ENCODE measurements around the gene GPR4.
A peak's percentile ranks its signal among the peaks of the same experiment; 100 is the strongest.
"Not testable (repeated sequence)": the region's sequence is repeated elsewhere in the genome, so short reads cannot be mapped to it uniquely, and the experiment has no call there.

GPR4 gene

DNA sequence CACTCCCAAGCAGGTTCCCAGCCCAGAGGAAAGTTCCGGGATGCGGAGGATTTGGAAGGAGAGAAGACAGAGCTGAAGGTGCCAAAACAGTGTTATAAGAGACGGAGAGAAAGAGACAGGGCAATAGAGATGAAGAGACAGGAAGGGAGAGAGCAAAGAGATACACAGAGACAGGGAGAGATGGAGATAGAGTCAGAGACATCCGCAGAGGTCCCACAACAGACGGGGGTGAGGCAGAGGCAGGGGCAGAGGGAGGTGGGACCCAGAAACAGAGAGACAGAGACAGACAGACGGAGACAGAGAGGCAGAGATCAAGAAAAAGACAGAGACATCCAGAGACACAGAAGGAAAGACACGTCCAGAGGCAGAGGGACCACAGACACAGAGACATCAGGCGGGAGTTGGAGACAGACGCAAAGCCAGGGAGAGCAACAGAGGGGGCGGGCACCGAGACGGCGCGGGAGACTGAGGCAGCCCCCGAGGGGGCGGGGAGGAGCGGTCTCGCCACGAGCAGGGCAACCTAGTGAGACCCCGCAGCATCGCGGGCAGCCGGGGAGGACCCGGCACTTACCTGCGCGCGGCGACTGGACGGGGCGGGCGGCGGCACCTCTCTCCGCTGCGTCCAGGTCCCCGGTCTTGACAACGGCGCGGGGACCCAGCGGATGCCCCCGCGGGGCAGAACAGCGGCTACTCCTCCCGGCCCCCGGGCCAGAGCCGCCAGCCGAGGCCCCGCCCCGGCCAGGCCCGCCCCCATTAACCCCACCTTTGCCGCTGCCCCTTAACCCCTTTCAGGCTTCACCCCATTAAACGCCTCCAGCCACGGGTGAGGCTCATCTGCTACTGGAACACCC lies at the start of gene GPR4:
Gene GPR4 (minus strand): TSS at position 689 of the 851 bp plus-strand sequence. CDS start 10,346 bp downstream, outside the sequence.
- DNase-seq (ENCODE audit: low read depth) = no peak

DNA sequence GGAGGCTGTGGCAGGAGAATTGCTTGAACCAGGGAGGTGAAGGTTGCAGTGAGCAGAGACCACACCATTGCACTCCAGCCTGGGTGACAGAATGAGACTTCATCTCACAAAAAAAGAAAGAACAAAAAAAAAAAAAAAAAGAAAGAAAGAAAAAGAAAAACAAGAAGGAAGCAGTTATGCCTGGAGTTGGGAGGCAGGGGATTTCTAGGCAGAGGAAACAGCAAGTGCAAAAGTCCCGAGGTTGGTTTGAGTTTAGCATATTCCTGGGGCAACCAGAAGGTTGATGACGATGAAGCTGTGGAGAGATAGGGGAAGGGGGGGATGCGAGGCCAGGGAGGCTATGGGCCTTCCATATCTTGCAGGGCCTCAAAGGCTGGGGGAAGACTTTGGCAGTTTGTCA lies 48.7 kb upstream of the GPR4 start:
- no peak for DNase-seq (ENCODE audit: low read depth)

DNA sequence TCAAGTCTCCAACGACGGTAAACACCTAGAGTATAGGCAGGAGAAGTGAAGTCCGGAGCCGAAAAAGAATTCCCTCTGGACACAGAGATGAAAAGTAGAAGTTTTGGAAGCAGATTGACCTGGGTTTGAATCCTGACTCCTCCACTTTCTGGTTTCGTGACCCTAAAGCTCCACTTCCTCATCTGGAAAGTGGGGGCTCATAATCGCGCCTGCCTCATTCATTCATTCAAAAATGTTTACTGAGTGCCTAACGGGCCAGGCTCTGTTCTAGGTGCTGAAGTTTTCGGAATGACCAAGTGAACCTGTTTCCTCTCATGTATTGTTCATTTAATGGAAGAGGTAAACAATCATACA lies 44.3 kb upstream of the GPR4 start:
- no peak for DNase-seq (ENCODE audit: low read depth)

DNA sequence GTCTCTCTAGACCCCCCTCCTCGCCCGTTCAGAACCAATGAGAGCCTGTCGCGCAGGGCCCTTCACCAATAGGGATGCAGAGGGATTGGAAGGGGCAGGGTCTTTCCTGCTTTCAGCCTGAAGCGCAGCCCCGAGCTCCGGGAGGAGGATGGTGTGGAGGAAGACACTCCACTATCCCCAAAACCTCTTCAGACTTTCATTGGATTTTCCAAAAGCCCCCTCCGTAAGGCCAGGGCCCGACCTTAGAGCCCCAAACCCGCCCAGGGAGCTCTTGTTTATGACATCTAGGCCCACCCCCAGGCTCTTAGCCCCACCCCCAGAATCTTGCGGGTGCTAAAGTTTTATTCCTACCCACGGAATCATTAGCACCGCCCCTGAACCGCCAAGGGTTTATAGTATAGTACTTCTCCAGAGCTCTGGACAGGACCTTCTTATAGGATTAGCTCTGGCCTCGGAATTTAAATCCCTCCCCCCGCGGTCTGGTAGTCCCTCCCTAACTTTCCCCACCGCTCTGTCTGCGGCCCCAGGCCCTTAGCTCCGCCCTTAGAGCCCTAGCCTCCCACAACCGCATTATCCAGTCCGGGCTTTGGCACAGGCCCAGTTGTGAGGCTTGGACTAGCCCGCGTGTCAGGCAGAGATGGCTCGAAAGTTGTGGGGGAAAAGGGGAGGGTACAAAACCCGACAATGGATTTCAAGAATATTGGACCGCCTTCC lies 43.8 kb upstream of the GPR4 start:
- DNase-seq (ENCODE audit: low read depth) = peak; percentile 49

DNA sequence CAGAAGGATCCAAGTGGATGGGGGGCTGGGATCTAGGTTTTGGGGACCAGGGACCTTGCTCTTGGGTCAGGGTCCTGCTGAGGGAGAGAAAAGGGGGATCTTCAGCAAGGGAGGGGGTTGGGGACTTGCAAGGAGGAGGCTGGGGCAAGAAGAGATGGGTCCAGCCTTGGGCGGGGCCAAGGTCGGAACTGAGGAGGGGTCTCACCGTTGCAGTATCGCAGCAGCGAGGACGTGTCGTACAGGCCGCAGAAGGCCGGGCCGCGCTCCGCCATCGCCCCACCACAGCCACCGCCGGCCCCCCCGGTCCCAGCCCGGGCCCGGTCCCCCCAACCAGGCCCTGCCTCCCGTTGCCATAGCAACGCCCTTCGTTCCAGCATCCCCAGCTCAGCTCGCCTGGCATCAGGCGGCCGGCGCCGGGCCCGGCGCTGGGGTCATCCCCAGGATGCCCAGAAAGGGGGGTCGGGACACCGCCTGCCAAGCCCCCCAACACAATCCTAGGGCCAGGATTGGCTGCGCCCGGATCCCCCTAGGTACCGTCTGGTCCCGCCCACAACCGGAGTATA lies 43.1 kb upstream of the GPR4 start:
- DNase-seq (ENCODE audit: low read depth) = no peak

DNA sequence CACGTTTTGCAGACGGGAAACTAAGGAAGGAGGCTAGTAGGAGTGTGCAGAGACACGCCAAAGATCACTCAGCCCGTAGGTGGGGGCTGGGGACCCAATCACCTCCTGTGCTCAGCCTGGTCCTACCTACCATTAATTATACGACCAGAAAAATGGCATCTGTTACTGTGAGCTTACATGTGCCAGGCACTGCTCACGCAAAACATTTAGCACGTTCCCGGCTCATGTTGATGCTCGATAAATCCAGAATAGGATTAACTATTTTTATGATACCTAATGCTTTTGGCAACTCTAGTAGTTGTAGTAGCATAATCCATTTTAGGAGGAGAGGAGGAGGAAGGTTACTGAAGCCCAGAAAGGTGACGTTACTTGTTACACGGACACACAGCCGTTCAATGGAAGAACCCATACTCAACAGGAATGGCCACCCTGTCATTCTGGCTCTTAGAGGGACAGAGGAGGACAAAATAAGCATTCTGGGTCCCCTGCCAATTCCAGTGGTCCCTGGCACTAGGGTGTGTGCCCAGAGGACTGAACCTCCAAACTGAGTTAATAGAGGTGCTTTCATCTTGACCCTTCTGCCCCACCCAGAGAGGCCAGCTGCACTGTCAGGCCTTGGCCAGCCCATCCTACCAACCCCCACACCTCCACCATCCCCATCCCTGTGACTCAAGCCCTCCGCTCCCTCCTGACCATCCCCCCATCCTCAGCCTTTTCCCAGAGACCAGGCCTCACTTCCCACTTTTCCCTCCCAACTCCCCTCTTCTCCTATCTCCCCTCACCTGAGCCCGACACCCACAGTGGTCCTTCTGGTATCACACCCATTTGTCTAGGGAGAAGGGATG lies 42.1 kb upstream of the GPR4 start:
- no peak for DNase-seq (ENCODE audit: low read depth)

DNA sequence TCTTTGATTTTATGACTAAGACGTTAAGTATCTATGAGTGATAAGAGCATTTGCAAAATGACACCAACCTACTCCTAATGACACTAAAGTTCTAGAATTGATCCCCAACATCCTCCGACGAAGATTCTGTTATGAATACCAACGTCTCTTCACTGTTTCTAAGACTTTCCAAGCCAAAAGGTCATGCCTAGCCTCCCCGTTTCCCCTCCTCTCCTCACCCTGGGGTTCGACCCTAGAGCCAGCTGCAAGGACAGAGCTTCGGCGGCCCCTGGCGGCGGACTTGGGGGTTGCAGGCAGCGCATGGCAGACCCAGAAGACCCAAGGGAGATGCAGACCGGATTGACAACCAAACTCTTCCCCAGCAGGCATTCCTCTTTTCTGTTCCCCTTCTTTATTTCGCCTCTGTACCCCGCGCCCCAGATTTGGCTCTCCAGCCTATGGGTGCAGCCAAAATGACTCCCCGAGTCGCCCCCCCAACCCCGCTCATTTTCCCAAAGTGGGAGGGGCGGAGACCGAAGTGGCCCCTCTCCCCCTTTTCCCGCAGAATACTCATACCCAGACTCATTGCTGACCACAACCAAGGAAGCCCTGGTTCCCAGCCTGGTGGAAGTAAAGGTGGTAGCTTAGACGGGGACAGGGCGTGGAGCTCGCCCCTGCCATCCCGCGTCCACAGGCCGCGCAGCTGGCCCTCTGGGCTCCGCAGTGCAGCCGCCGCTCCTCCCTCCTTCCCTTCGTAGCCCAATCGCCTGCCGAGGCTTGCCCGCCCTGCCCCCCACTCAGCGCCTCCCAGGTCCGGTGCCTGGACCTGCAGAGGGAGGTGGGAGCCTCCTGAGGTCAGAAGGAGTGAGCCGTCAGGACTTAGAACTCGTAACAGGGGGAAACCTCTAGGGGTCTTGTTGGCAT lies 41.3 kb upstream of the GPR4 start:
- peak; percentile 84 for DNase-seq (ENCODE audit: low read depth)

DNA sequence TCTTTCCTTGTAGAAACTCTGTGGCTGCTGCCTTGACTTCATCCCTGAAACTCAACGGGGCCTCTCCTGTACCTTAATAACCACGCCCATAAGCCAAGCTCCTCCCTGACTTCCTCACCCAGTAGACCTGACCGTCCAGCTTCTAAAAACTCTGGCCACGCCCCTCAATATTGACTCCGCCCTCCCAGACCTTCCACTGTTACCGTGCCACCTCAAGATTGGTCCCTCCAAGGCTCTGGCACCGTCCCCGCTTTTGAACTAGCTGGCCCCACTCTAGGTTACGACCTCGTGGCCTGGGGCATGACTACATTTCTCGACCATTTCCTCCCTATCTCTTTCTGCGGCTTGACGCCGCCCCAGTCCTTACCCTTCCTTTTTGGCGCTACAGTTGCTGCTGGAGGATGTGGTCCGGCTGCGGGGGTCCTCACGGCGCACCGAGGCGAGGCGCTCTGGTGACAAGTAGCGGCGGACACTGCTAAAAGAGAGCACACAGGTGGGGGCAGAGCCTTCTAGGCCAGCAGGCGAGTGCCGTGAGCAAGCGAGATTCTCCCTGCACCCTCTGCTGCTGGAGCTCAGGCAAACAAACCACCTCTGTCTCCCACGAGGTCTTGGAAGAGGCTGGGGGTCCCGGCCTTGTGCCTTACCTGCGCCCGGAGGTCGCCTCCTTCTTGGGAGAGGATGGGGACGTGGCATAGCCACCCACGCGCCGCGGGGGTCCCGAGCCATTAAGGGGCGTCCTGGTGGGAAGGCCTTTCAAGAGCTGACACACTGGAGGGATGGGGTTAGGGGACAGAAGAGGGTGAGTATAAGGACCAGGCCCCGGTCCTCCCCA lies 39.5 kb upstream of the GPR4 start:
- peak; percentile 42 for DNase-seq (ENCODE audit: low read depth)

DNA sequence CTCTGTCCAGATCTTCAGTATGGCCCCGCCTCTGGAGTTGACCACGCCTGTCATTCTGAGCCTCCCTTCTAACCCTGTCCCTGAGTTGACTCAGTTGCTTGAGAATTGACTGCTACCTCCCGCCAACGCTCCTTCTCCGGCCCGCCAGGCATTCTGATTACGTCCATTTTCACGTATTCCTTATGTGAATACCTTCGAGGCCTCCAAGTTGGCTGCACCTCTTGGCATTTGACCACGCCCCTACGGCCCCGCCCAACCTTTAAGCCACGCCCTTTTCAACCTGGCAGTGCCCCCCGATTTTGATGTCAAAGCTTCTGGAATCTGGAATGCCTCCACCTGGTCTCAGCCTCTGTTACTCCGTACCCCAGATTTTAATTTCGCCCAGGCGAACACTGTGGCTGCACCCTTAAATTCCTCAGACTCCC lies 38.8 kb upstream of the GPR4 start:
- DNase-seq (ENCODE audit: low read depth) = no peak

DNA sequence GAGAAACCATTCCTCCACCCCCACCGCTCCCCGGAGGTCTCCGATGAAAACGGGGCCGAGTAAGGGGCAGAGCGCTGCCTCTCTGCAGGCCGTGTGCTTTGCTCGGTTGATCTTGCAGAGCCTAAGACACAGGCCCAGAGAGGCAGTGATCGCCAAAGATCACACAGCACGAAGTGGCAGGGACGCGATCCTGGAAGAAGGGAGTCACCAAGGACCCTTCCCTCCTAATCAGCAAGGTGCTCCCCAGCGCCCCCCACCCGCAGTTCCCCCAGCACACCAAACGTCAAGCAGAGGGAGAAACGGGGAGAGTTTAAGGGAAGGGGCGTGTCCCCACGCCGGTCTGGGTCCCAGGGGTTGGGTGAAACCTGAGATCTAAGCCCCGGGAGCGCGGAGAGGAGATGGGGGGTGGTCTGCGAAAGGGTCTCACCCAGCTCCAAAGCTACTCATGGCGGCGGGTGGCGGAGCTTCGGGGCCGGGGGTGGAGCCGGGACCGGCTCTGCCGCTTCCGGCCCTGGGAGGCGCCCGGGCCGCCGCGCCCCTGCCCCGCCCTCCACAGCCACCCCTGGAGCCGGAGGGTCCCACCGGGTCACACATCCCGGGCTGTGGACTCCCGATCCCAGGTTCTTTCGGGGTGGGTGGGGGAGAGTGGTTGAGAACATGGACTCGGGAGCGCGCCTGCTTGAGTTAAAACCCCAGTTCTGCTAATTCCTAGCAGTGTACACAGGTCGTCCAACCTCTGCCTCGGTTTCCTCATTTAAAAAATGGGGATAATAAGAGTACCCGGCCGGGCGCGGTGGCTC lies 37.1 kb upstream of the GPR4 start, which contains the start of gene EML2:
Gene EML2 (minus strand): TSS at position 468 of the 800 bp plus-strand sequence. CDS start 21 bp downstream, at position 447.
- DNase-seq (ENCODE audit: low read depth) = peak; percentile 18

DNA sequence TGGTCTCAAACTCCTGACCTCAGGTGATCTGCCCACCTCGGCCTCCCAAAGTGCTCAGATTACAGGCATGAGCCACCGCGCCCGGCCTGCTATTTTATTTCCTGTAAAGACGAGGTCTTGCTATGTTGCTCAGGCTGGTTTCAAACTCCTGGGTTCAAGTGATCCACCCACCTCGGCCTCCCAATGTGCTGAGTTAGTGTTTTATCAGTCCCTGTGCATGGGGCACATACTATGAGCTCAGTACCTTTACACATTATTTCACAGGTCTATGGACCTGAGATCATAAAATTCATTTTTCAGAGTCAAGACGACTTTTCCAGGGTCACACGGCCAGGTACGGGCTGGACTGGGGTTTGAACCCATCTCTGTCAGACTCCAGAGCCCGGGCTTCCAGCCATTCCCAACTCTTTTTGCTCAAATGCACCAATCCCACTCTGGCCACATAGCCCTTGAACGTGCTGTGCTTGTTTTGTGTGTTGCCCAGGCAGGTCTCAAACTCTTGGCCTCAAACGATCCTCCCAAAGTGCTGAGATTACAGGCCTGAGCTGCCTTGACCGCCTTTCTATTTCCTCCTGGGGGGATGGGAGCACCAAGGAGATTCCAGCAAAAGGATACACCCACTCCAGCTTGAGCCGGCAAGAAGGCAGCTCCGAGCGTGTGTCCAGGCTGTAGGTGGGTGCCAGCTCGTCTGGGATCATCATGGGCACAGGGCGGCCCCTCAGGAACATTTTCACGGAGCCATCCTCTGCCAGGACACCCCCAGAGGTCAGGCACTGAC lies 36.1 kb upstream of the GPR4 start:
- no peak for DNase-seq (ENCODE audit: low read depth)

DNA sequence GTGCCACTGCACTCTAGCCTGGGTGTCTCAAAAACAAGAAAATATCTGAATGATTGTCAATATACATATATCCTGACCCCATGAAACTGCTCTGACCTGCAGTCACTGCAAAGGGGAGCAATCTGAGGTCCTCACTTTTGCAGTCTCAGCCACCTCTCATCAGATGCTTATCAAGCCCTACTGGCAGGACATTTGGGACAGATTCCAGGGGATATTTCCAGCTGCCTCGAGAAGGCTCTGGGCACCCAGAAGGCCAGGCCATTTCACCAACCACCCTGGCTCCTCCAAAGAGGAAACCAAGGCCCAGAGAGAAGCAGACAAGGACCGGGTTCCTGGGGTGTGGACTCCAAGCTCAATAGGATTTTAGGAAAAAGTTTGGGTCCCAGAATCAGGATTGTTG lies 34.9 kb upstream of the GPR4 start:
- no peak for DNase-seq (ENCODE audit: low read depth)

DNA sequence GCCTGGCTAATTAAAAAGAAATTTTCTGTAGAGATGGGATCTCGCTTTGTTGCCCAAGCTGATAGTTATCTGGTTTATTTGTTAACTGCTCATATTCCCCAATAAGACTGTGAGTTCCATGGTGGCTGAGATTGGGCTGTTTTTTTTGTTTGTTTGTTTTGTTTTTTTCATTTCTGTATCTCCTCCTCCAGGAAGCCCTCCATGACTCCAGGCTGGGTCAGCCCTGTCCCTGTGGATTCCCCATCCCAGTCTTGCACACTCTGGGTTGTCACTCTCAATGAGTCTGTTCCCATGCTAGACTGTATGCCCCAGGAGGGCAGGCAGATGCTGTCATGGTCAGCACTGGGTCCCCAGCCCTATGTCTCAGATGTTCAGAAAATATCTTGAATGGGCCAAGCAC lies 34.3 kb upstream of the GPR4 start:
- no peak for DNase-seq (ENCODE audit: low read depth)

DNA sequence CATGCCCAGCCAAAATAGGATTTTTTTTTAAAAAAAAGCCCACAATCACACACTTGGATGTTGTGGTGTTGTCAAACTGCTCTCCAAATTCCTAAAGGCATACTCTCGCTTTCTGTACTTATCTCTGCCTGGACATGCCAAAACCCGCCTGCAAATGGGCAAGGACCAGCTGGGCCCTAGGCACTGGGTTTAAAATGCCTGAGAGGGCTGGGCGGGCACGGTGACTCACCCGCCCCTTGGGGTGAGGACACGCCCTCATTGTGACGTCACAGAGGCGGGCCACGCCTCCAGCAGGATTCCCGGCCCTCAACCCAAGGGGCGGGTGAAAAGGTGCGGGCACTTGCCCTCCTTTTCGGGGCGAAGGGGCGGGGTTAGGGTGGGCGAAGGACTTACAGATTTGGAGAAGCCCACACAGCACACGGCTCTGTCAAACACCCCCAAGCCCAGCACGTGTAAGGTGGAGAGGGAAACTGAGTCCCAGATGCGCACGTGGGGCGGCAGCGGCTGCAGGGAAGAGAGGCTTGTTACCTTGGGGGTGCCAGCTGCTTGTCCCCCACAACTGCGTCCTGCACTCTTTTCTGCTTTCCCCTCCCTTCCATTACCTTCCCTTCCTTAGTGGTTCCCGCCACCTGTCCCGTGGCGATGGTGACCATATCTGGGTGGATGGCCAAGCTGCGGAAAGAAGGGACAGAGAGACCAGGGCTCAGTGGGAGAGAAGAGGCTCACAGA lies 30.6 kb upstream of the GPR4 start:
- no peak for DNase-seq (ENCODE audit: low read depth)

DNA sequence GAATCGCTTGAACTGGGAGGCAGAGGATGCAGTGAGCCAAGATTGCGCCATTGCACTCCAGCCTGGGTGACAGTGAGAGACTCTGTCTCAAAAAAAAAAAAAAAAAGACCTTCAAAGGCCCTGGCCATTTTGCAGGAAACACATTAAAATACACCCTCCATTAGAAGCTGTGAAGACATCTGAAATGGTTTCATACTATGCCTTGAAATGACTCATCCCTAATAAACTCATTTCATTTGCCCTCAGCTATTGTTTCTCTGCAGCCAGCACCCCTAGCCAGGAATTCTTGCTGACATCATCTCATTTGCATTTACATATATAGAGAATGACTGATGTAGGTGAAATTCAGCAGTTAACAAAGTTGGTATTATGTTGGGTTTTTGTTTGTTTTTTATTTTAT lies 28.5 kb upstream of the GPR4 start:
- no peak for DNase-seq (ENCODE audit: low read depth)

DNA sequence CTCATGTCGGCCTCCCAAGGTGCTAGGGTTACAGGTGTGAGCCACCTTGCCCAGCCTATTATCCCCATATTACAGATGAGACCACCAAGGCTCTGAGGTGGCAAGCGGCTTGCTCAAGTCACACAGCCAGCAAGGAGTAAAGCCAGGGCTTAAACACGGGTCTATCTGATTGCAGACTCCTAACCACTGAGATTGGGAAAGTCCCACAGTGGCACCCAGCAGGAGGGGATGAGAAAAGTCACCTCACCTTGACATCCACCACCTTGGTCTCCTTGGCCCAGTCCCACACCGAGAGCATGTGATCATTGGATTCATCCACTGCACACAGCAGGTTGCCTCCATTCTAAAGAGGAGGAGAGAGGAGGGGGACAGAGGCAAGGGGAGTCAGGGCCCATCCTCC lies 27.7 kb upstream of the GPR4 start:
- no peak for DNase-seq (ENCODE audit: low read depth)

DNA sequence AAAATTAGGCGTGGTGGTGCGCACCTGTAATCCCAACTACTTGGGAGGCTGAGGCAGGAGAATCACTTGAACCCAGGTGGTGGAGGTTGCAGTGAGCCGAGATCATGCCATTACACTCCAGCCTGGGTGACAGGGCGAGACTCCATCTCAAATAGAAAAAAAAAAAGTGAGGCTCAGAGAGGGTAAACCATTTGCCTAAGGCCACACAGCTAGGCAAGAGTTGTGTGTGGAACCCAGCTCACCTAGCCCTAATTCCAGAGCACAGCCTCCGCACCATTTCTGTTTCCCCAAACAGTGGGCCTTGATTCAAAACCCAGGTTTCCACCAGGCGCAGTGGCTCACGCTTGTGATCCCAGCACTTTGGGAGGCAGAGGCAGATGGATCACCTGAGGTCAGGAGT lies 26.2 kb upstream of the GPR4 start:
- DNase-seq (ENCODE audit: low read depth) = not testable (repeated sequence)

DNA sequence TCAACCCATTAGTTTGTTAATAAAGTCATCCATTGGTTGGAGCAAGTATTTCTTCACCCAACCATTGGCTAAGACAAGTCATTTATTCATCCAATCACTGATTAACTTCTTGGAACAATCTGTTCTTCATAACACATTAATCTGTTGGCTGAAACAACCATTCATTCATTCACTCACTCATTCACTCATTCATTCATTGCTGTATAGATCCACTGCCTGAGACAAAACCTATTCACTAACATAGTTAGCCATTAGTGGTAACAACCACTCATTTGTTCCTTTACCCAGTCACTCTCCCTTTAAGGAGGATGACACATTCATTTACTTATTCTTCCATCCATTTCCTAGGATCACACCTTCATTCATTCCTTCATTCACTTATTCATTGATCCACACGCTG lies 22.0 kb upstream of the GPR4 start:
- no peak for DNase-seq (ENCODE audit: low read depth)

Measured in stimulated activated CD8-positive, alpha-beta memory T cell treated with anti-CD3 and anti-CD28 coated beads, Interleukin-15, amount 100 ng/mL, for 1 hour (primary cell).